ENCODE measurements around the gene DHCR7. TPM values are rescaled to one million over a fixed set of nuclear protein-coding genes. Genes with fewer than 3 reads are reported as not detected.

Gene DHCR7
- total RNA-seq, 1 experiment from 2014 or later, result 43.5 TPM

- no peak for DNase-seq (ENCODE audit: low spot score)
Observed at GRCh38 chr11:71386202-71386601, 62.0 kb downstream of the DHCR7 start.

- DNase-seq (ENCODE audit: low spot score), result no peak
Observed at GRCh38 chr11:71385091-71385490, 63.1 kb downstream of the DHCR7 start.

DNA sequence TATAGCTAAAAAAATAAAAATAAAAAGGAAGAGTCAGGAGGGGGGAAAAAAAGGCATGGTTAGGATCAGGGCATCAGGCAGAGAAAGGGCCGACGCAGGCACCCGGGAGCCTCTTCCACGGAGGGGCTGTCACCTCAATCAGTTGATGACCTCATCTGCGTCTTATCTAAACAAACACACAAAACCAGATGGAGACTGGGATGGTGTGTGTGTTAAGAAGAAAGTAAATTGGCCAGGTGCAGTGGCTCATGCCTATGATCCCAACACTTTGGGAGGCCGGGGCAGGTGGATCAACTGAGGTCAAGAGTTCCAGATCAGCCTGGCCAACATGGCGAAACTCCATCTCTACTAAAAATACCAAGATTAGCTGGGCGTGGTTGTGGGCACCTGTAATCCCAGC lies 63.6 kb downstream of the DHCR7 start:
- DNase-seq (ENCODE audit: low spot score), result no peak

Other genes starting within 250 kb of the DHCR7 start
- 0.02 TPM in 2 replicates for gene SHANK2, start 195.8 kb downstream of the DHCR7 start, total RNA-seq (2014; rRNA removed; shearing (Covaris generic))
- gene NADSYN1, start 4.8 kb upstream of the DHCR7 start, total RNA-seq (2014; rRNA removed; shearing (Covaris generic)), result 45.1 and 47.3 TPM in 2 replicates
- not detected in 2 replicates for gene KRTAP5-7, start 78.9 kb upstream of the DHCR7 start, total RNA-seq (2014; rRNA removed; shearing (Covaris generic))
- gene KRTAP5-8, start 89.6 kb upstream of the DHCR7 start, total RNA-seq (2014; rRNA removed; shearing (Covaris generic)), result not detected in 2 replicates
- not detected in 2 replicates for gene KRTAP5-9, start 100.0 kb upstream of the DHCR7 start, total RNA-seq (2014; rRNA removed; shearing (Covaris generic))
- gene KRTAP5-10, start 117.2 kb upstream of the DHCR7 start, total RNA-seq (2014; rRNA removed; shearing (Covaris generic)), result not detected in 2 replicates
- gene KRTAP5-11, start 134.5 kb upstream of the DHCR7 start, total RNA-seq (2014; rRNA removed; shearing (Covaris generic)), result not detected in 2 replicates

Data from A172 (cell line).